Spleen (tissue), 7 donors: Measurements from ENCODE around the gene ST6GALNAC1.

Experiments
- CTCF ChIP-seq, 11 experiments: fragments of 200-600 bp in 7 of 11; fragments of 450-650 bp in 4 of 11; sonication (generic) in 4 of 11; IDR thresholded peaks in 8 of 11; conservative IDR thresholded peaks in 3 of 11; 1 replicate in 7 of 11; 2 replicates in 4 of 11; pipeline versions ENCODE4 v1.4.0 to v1.8.0; 2016 to 2021; ENCODE audit warnings: antibody characterized with exemption in 11 of 11, inconsistent platforms in 4 of 11, mild to moderate bottlenecking in 1 of 11
- POLR2A ChIP-seq, 3 donors: fragments of 450-650 bp; IDR thresholded peaks; one replicate each; pipeline ENCODE4 v1.5.1; 2017; ENCODE audit warnings: antibody characterized with exemption in 3 of 3, mild to moderate bottlenecking in 1 of 3
- POLR2AphosphoS5 ChIP-seq, 3 donors: sonication (generic); formaldehyde crosslinking; IDR thresholded peaks; one replicate each; pipeline ENCODE4 v1.5.1; 2017; ENCODE audit warnings: antibody characterized with exemption in 3 of 3
- donor health status: DM: no; HTN: no; CAD: no; lungs with moderate emphysema.
- donor health status: DM: no; HTN: no; CAD: no.
- donor health status: DM: no; HTN: no; CAD: no.

- no peak for TF ChIP-seq POLR2A (IDR thresholded peaks at IDR 0.05)
- no peak for TF ChIP-seq CTCF (IDR thresholded peaks at IDR 0.05 in 8 of 11, conservative IDR thresholded peaks at IDR 0.05 in 3 of 11)
- TF ChIP-seq POLR2AphosphoS5 (IDR thresholded peaks at IDR 0.05), result no peak
These were observed 6.9 kb upstream of the ST6GALNAC1 start for GRCh38 chr17:76650504-76650903.
